Neural progenitor cell (in vitro differentiated cells): ENCODE data around the gene MACROD2. TPM values are rescaled to one million over a fixed set of nuclear protein-coding genes. Genes with fewer than 3 reads are reported as not detected.

Experiments
- DNase-seq: peaks from one replicate; pipeline ENCODE4 v3.0.0-alpha.2; 2016; ENCODE audit warnings: low spot score
- H2AFZ ChIP-seq: fragments of 200-600 bp; sonication (generic); replicated peaks from 2 replicates; pipeline ENCODE4 v1.6.1; 2016; ENCODE audit warnings: antibody characterized with exemption
- H3F3A ChIP-seq: fragments of 200-600 bp; sonication (generic); 2 replicates; pipeline ENCODE4 v1.6.1; 2016; ENCODE audit warnings: antibody characterized with exemption, low read depth
- H3K27ac ChIP-seq: fragments of 200-600 bp; sonication (generic); 2 replicates; pipeline ENCODE4 v1.5.1; 2016; ENCODE audit warnings: mild to moderate bottlenecking
- H3K27me3 ChIP-seq: fragments of 200-600 bp; sonication (generic); 2 replicates; pipeline ENCODE4 v1.6.1; 2016; ENCODE audit warnings: mild to moderate bottlenecking, moderate library complexity
- H3K36me3 ChIP-seq: fragments of 200-600 bp; sonication (generic); 2 replicates; pipeline ENCODE4 v1.5.1; 2016
- H3K4me1 ChIP-seq: fragments of 200-600 bp; sonication (generic); 2 replicates; pipeline ENCODE4 v1.6.1; 2016; ENCODE audit warnings: mixed run types
- H3K4me2 ChIP-seq: fragments of 200-600 bp; sonication (generic); 2 replicates; pipeline ENCODE4 v1.6.1; 2016
- H3K4me3 ChIP-seq: fragments of 200-600 bp; sonication (generic); 2 replicates; pipeline ENCODE4 v1.5.1; 2016
- H3K79me2 ChIP-seq: fragments of 200-600 bp; sonication (generic); 2 replicates; pipeline ENCODE4 v1.6.1; 2016; ENCODE audit warnings: low read depth
- H3K9ac ChIP-seq: fragments of 200-600 bp; sonication (generic); 2 replicates; pipeline ENCODE4 v1.6.1; 2016
- H3K9me3 ChIP-seq: fragments of 200-600 bp; sonication (generic); 2 replicates; pipeline ENCODE4 v1.5.1; 2016; ENCODE audit warnings: low read depth
- H4K20me1 ChIP-seq: fragments of 200-600 bp; sonication (generic); 2 replicates; pipeline ENCODE4 v1.6.1; 2016; ENCODE audit warnings: low read depth
- H3K27ac Mint-ChIP-seq: 3 replicates; pipeline ENCODE4 v1.8.0; 2021; ENCODE audit warnings: mixed read lengths
- H3K27me3 Mint-ChIP-seq: 2 replicates; pipeline ENCODE4 v1.8.0; 2022; ENCODE audit warnings: low read depth, mild to moderate bottlenecking, inconsistent platforms, moderate library complexity, mixed read lengths; ENCODE audit not compliant: insufficient read depth
- H3K36me3 Mint-ChIP-seq: 3 replicates; pipeline ENCODE4 v1.8.0; 2021; ENCODE audit warnings: mixed read lengths
- H3K4me1 Mint-ChIP-seq: 3 replicates; pipeline ENCODE4 v1.8.0; 2021; ENCODE audit warnings: mixed read lengths
- H3K4me3 Mint-ChIP-seq: 3 replicates; pipeline ENCODE4 v1.8.0; 2021; ENCODE audit warnings: mild to moderate bottlenecking, moderate library complexity, mixed read lengths
- H3K9me3 Mint-ChIP-seq: 3 replicates; pipeline ENCODE4 v1.8.0; 2020; ENCODE audit warnings: mixed read lengths
- CTCF ChIP-seq: fragments of 200-600 bp; sonication (generic); IDR thresholded peaks from 2 replicates; pipeline ENCODE4 v1.5.1; 2017; ENCODE audit warnings: antibody characterized with exemption, mild to moderate bottlenecking
- EZH2 ChIP-seq: fragments of 200-600 bp; sonication (generic); IDR thresholded peaks from 2 replicates; pipeline ENCODE4 v1.6.1; 2017; ENCODE audit warnings: antibody characterized with exemption, mild to moderate bottlenecking, moderate library complexity
- EZH2phosphoT487 ChIP-seq: fragments of 200-600 bp; sonication (generic); IDR thresholded peaks from 2 replicates; pipeline ENCODE4 v1.6.1; 2017; ENCODE audit warnings: antibody characterized with exemption
- total RNA-seq: library from RNA; depleted of rRNA; stranded (reverse); fragments of >200 nt; gene quantifications from 2 replicates; pipeline ENCODE4 v1.2.3, GENCODE V29; 2015; ENCODE audit warnings: low replicate concordance

MACROD2 gene
- total RNA-seq, 1 donor from 2014 or later = 11.9 TPM

- H3K4me3 Mint-ChIP-seq = no peak overlapping the region
- Histone ChIP-seq H3K36me3 (no peaks in the 10 kb centered on the region), H3K9me3 (no peaks in the 10 kb centered on the region), H3K27me3 (no peaks in the 10 kb centered on the region), H3K4me2 (no peak overlapping the region), H3K9ac (no peak overlapping the region), H3K4me1 (no peaks in the 10 kb centered on the region), H3K79me2 (no peaks in the 10 kb centered on the region), H3K27ac (no peak overlapping the region), H3F3A (no peaks in the 10 kb centered on the region), H4K20me1 (no peaks in the 10 kb centered on the region), H3K4me3 (no peak overlapping the region), H2AFZ (no peak overlapping the region)
- TF ChIP-seq CTCF (no peak), EZH2phosphoT487 (no peak), EZH2 (no peak)
- no peaks in the 10 kb centered on the region for H3K9me3 Mint-ChIP-seq
- no peaks in the 10 kb centered on the region for H3K36me3 Mint-ChIP-seq
- H3K27ac Mint-ChIP-seq = no peak overlapping the region
- H3K4me1 Mint-ChIP-seq = peaks cover 10% of the 10 kb centered on the region
- DNase-seq = no peak
- no peaks in the 10 kb centered on the region for H3K27me3 Mint-ChIP-seq
Observed at GRCh38 chr20:14691994-14692393, 696.7 kb downstream of the MACROD2 start.

DNA sequence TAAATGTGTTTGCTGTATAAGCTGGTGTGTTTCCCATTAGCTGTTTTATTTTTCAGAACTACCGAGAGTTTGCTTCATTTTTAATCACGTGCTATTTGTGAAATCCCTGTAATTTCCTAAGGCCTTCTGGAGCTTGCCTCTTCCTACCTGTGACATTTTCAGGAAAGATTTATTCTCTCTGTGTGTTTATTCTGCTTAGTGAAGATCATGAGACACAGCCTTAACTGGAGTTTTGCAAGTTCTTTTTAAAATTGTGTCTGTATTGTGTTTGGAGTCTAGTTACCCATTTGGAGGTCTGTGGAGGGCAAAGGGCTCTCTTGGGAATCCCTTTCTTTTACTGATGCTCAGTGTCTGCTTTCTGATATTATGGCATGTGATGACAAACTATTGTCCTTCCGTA is 701.2 kb downstream of the MACROD2 start:
- no peak overlapping the region for H3K27ac Mint-ChIP-seq
- Histone ChIP-seq H3K9me3 (no peaks in the 10 kb centered on the region), H3K4me1 (peaks cover 3% of the 10 kb centered on the region), H3K27me3 (no peaks in the 10 kb centered on the region), H3K4me3 (no peak overlapping the region), H3K36me3 (no peaks in the 10 kb centered on the region), H3K79me2 (no peaks in the 10 kb centered on the region), H3K27ac (no peak overlapping the region), H3K9ac (no peak overlapping the region), H3K4me2 (no peak overlapping the region), H2AFZ (no peak overlapping the region), H4K20me1 (no peaks in the 10 kb centered on the region), H3F3A (no peaks in the 10 kb centered on the region)
- TF ChIP-seq CTCF (no peak), EZH2phosphoT487 (no peak), EZH2 (no peak)
- no peaks in the 10 kb centered on the region for H3K36me3 Mint-ChIP-seq
- H3K27me3 Mint-ChIP-seq = no peaks in the 10 kb centered on the region
- H3K4me1 Mint-ChIP-seq = peaks cover 26% of the 10 kb centered on the region
- H3K4me3 Mint-ChIP-seq = no peak overlapping the region
- DNase-seq = no peak
- H3K9me3 Mint-ChIP-seq = no peaks in the 10 kb centered on the region

DNA sequence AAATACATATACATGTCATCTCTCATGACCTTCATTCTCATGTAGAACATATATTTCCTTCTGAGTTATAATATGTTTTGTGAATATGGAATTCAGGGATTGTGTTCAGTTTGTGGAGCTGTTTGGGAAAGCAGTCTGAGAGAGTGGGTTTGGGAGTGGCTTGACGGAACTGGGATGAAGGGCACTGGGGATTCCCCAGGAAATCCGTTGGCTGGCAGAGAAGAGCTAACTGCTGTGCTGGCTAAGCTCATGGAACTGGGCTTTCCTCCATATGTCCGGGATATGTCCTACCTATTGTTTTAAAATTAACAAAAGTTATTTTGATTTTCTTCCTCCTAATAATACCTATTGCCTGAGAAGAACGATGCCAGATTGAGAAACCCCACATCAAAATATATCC is 701.6 kb downstream of the MACROD2 start:
- Histone ChIP-seq H3K4me1 (peaks cover 4% of the 10 kb centered on the region), H3K9ac (no peak overlapping the region), H3K36me3 (no peaks in the 10 kb centered on the region), H3F3A (no peaks in the 10 kb centered on the region), H3K79me2 (no peaks in the 10 kb centered on the region), H3K27ac (no peak overlapping the region), H3K27me3 (no peaks in the 10 kb centered on the region), H4K20me1 (no peaks in the 10 kb centered on the region), H3K4me3 (no peak overlapping the region), H2AFZ (no peak overlapping the region), H3K4me2 (no peak overlapping the region), H3K9me3 (no peaks in the 10 kb centered on the region)
- H3K27me3 Mint-ChIP-seq = no peaks in the 10 kb centered on the region
- no peak overlapping the region for H3K27ac Mint-ChIP-seq
- H3K4me1 Mint-ChIP-seq = peaks cover 26% of the 10 kb centered on the region
- H3K4me3 Mint-ChIP-seq = no peak overlapping the region
- no peak for TF ChIP-seq CTCF
- TF ChIP-seq EZH2phosphoT487 = no peak
- H3K9me3 Mint-ChIP-seq = no peaks in the 10 kb centered on the region
- H3K36me3 Mint-ChIP-seq = no peaks in the 10 kb centered on the region
- no peak for DNase-seq

- TF ChIP-seq EZH2phosphoT487 = no peak
- no peak for TF ChIP-seq CTCF
- TF ChIP-seq EZH2 = no peak
Observed at GRCh38 chr20:14698125-14698524, 702.8 kb downstream of the MACROD2 start.

More at GRCh38 chr20:14698125-14698524, 702.8 kb downstream of the MACROD2 start:
- Histone ChIP-seq H2AFZ (no peak overlapping the region), H3K27me3 (no peaks in the 10 kb centered on the region), H3K27ac (no peak overlapping the region), H4K20me1 (no peaks in the 10 kb centered on the region), H3F3A (no peaks in the 10 kb centered on the region), H3K4me1 (peaks cover 4% of the 10 kb centered on the region), H3K4me2 (no peak overlapping the region), H3K36me3 (no peaks in the 10 kb centered on the region), H3K4me3 (no peak overlapping the region), H3K9ac (no peak overlapping the region), H3K9me3 (no peaks in the 10 kb centered on the region), H3K79me2 (no peaks in the 10 kb centered on the region)
- peaks cover 1% of the 10 kb centered on the region for H3K36me3 Mint-ChIP-seq
- H3K4me1 Mint-ChIP-seq = peaks cover 26% of the 10 kb centered on the region
- no peaks in the 10 kb centered on the region for H3K9me3 Mint-ChIP-seq
- no peak overlapping the region for H3K4me3 Mint-ChIP-seq
- H3K27ac Mint-ChIP-seq = no peak overlapping the region
- DNase-seq = no peak
- peaks cover 2% of the 10 kb centered on the region for H3K27me3 Mint-ChIP-seq
